Lower leg skin (tissue), 3 donors: ENCODE data around the gene PLCH1.

ENCODE experiments used
- CTCF ChIP-seq, 3 donors: fragments of 450-650 bp; IDR thresholded peaks; one replicate each; pipeline ENCODE4 v1.5.1; 2016; ENCODE audit warnings: antibody characterized with exemption in 3 of 3, mild to moderate bottlenecking in 3 of 3, moderate library complexity in 2 of 3
- POLR2A ChIP-seq, 2 donors: fragments of 450-650 bp; IDR thresholded peaks; one replicate each; pipeline ENCODE4 v1.6.1; 2016 to 2017; ENCODE audit warnings: antibody characterized with exemption in 2 of 2, mild to moderate bottlenecking in 1 of 2, moderate library complexity in 1 of 2

GRCh38 chr3:155327430-155327829, 417.4 kb downstream of the PLCH1 start:
- no peak for TF ChIP-seq CTCF (IDR thresholded peaks at IDR 0.05)
- TF ChIP-seq POLR2A (IDR thresholded peaks at IDR 0.05), result no peak
